Thyroid gland (tissue), 4 donors: Measurements from ENCODE around the gene C3orf80.

ENCODE experiments used
- CTCF ChIP-seq, 6 experiments: fragments of 200-600 bp in 3 of 6; fragments of 450-650 bp in 3 of 6; sonication (generic) in 3 of 6; IDR thresholded peaks; one replicate each; pipeline ENCODE4 v1.5.1; 2016 to 2019; ENCODE audit warnings: antibody characterized with exemption in 6 of 6, mild to moderate bottlenecking in 2 of 6, inconsistent platforms in 1 of 6, moderate library complexity in 1 of 6
- POLR2A ChIP-seq, 2 donors: fragments of 450-650 bp; IDR thresholded peaks; one replicate each; pipeline ENCODE4 v1.6.1; 2017; ENCODE audit warnings: antibody characterized with exemption in 2 of 2, mild to moderate bottlenecking in 2 of 2, moderate library complexity in 1 of 2

- no peak for TF ChIP-seq CTCF (IDR thresholded peaks at IDR 0.05)
- TF ChIP-seq POLR2A (IDR thresholded peaks at IDR 0.05) = no peak
Observed at GRCh38 chr3:160227419-160227818, 2.2 kb downstream of the C3orf80 start.
